K562 (cell line): ENCODE results near the gene SLC11A1. TPM values are rescaled to one million over a fixed set of nuclear protein-coding genes. Genes with fewer than 3 reads are reported as not detected.

Source experiments
- ATAC-seq: fragments of 200-7000 bp; cut with Tn5 transposase; 3 replicates; pipeline ENCODE4 v1.9.1; 2020; ENCODE audit warnings: moderate library complexity
- BruUV-seq: library from RNA; stranded (reverse); fragments of 400-500 nt; replicated peaks from 2 replicates; lab custom pipeline; 2021; lab: Mats Ljungman, UMichigan
- CTCF ChIA-PET: fragments of 300-600 bp; formaldehyde crosslinking; extraction: SDS; loops from one replicate; lab custom pipeline; 2021; ENCODE audit warnings: low intra/inter-chr PET ratio; lab: Yijun Ruan, JAX
- POLR2A ChIA-PET: fragments of 300-600, 350-650 bp; sonication (Branson Sonifier 250); formaldehyde crosslinking; extraction: SDS; loops from one replicate; lab custom pipeline; 2021; ENCODE audit warnings: antibody characterized with exemption, inconsistent platforms; lab: Yijun Ruan, JAX
- DNase-seq, 4 experiments: peaks; one replicate each; pipeline versions ENCODE4 v3.0.0 to v3.0.0-alpha.2; 2011 to 2018; ENCODE audit warnings: low spot score in 3 of 4, mixed read lengths in 3 of 4; ENCODE audit errors: extremely low read depth in 1 of 4
- FAIRE-seq: peaks from 2 replicates; lab custom pipeline; 2011; peaks lifted over from hg19 to GRCh38; lab: Jason Lieb, UNC
- H2AFZ ChIP-seq: 2 replicates; pipeline ENCODE4 v1.6.0; 2011; ENCODE audit warnings: low read depth, low read length, control low read depth, inconsistent platforms
- H3K27ac ChIP-seq: fragments of 200-600 bp; 3 replicates; pipeline ENCODE4 v1.8.0; 2011; ENCODE audit warnings: low read depth, mild to moderate bottlenecking, control low read depth, inconsistent platforms, low read length, moderate library complexity, mixed read lengths; ENCODE audit errors: extremely low read depth
- H3K27me3 ChIP-seq, 2 experiments: fragments of 300-600 bp in 1 of 2; 2 replicates in 1 of 2; 3 replicates in 1 of 2; pipeline versions ENCODE4 v1.6.0 to v1.8.0; 2011; ENCODE audit warnings: inconsistent platforms in 2 of 2, low read length in 2 of 2, mild to moderate bottlenecking in 1 of 2, mixed read lengths in 1 of 2, moderate library complexity in 1 of 2; ENCODE audit not compliant: control insufficient read depth in 2 of 2, insufficient read depth in 2 of 2
- H3K36me3 ChIP-seq: fragments of 300-600 bp; 3 replicates; pipeline ENCODE4 v1.8.0; 2011; ENCODE audit warnings: mild to moderate bottlenecking, low read length, inconsistent platforms; ENCODE audit not compliant: control insufficient read depth, insufficient read depth
- H3K4me1 ChIP-seq, 2 experiments: fragments of 200-600 bp in 1 of 2; replicated peaks in 1 of 2; 2 replicates in 1 of 2; 3 replicates in 1 of 2; pipeline versions ENCODE4 v1.5.1 to v1.8.0; 2011; ENCODE audit warnings: inconsistent platforms in 2 of 2, low read length in 2 of 2, mild to moderate bottlenecking in 1 of 2, mixed read lengths in 1 of 2, moderate library complexity in 1 of 2; ENCODE audit not compliant: control insufficient read depth in 2 of 2, insufficient read depth in 2 of 2
- H3K4me2 ChIP-seq: 2 replicates; pipeline ENCODE4 v1.6.1; 2011; ENCODE audit warnings: low read length, control low read depth, inconsistent platforms, mixed read lengths; ENCODE audit not compliant: insufficient read depth
- H3K4me3 ChIP-seq: fragments of 200-600 bp; sonication (generic), shearing (Covaris generic); 2 replicates; pipeline ENCODE4 v1.5.1; 2016; ENCODE audit warnings: control low read depth, inconsistent platforms
- H3K79me2 ChIP-seq: fragments of 200-600 bp; 3 replicates; pipeline ENCODE4 v1.8.0; 2011; ENCODE audit warnings: low read length, inconsistent platforms; ENCODE audit not compliant: control insufficient read depth, insufficient read depth
- H3K9ac ChIP-seq, 2 experiments: 2 replicates each; pipeline versions ENCODE4 v1.6.0 to v1.6.1; 2011; ENCODE audit warnings: low read depth in 2 of 2, low read length in 2 of 2, control low read depth in 1 of 2, inconsistent platforms in 1 of 2, mild to moderate bottlenecking in 1 of 2, mixed read lengths in 1 of 2; ENCODE audit not compliant: insufficient read depth in 1 of 2
- H3K9me1 ChIP-seq: one replicate; pipeline ENCODE4 v1.6.0; 2011; ENCODE audit warnings: inconsistent platforms, mild to moderate bottlenecking, low read length, moderate library complexity; ENCODE audit not compliant: control insufficient read depth, insufficient read depth
- H3K9me3 ChIP-seq: replicated peaks from 2 replicates; pipeline ENCODE4 v1.5.1; 2011; ENCODE audit warnings: low read depth, low read length, inconsistent platforms; ENCODE audit not compliant: control insufficient read depth, insufficient read depth
- H4K20me1 ChIP-seq: replicated peaks from 2 replicates; pipeline ENCODE4 v1.6.1; 2011; ENCODE audit warnings: low read length, inconsistent platforms, mixed read lengths; ENCODE audit not compliant: control insufficient read depth, insufficient read depth
- BCOR ChIP-seq: fragments of 450-650 bp; IDR thresholded peaks from 2 replicates; pipeline ENCODE4 v1.6.1; 2016
- CHCHD3 ChIP-seq: fragments of 250-450 bp; sonication (Bioruptor Pico); IDR thresholded peaks from 2 replicates; pipeline ENCODE4 v2.1.2; 2022; ENCODE audit warnings: mild to moderate bottlenecking
- DPF2 ChIP-seq: fragments of 450-650 bp; IDR thresholded peaks from 2 replicates; pipeline ENCODE4 v1.6.1; 2016
- HDAC1 ChIP-seq, 2 experiments: fragments of 450-650 bp; IDR thresholded peaks; 2 replicates each; pipeline ENCODE4 v1.6.1; 2016 to 2017; ENCODE audit warnings: inconsistent platforms in 1 of 2, mild to moderate bottlenecking in 1 of 2, moderate library complexity in 1 of 2
- HNRNPH1 ChIP-seq: fragments of 200-400 bp; formaldehyde crosslinking; optimal IDR thresholded peaks from 2 replicates; pipeline ENCODE3; 2017; ENCODE audit warnings: low read depth, mild to moderate bottlenecking, low read length, moderate library complexity
- JUND ChIP-seq, 2 experiments: IDR thresholded peaks; 2 replicates in 1 of 2; 3 replicates in 1 of 2; pipeline ENCODE4 v1.6.1; 2011; ENCODE audit warnings: borderline replicate concordance in 2 of 2, low read depth in 2 of 2, low read length in 2 of 2, improper control_type of control experiment in 1 of 2, missing biosample characterization in 1 of 2, missing genetic modification characterization in 1 of 2, missing genetic modification reagents in 1 of 2
- KAT7 ChIP-seq: sonication (generic); formaldehyde crosslinking; IDR thresholded peaks from 2 replicates; pipeline ENCODE4 v1.8.0; 2022; ENCODE audit warnings: missing genetic modification reagents, mild to moderate bottlenecking, borderline replicate concordance
- KAT8 ChIP-seq: fragments of 450-650 bp; IDR thresholded peaks from 2 replicates; pipeline ENCODE4 v1.6.1; 2016; ENCODE audit warnings: low read depth, mild to moderate bottlenecking
- KDM5B ChIP-seq: fragments of 200-600 bp; sonication (generic); IDR thresholded peaks from 2 replicates; pipeline ENCODE4 v1.6.1; 2012; ENCODE audit warnings: low read depth, mild to moderate bottlenecking, moderate library complexity, low read length, control low read depth, inconsistent platforms; ENCODE audit not compliant: insufficient replicate concordance
- POLR2B ChIP-seq: fragments of 450-650 bp; IDR thresholded peaks from 2 replicates; pipeline ENCODE4 v1.6.1; 2018; ENCODE audit warnings: low read depth; ENCODE audit not compliant: partially characterized antibody
- SPI1 ChIP-seq: IDR thresholded peaks from 2 replicates; pipeline ENCODE4 v1.6.1; 2011; ENCODE audit warnings: low read depth, low read length, control low read depth, borderline replicate concordance
- TBP ChIP-seq: optimal IDR thresholded peaks from 2 replicates; pipeline ENCODE3; 2011; ENCODE audit warnings: low read depth, low read length, improper control_type of control experiment
- TEAD2 ChIP-seq: fragments of 450-650 bp; IDR thresholded peaks from 2 replicates; pipeline ENCODE4 v1.6.1; 2016; ENCODE audit warnings: missing genetic modification characterization, control low read depth, missing compliant biosample characterization
- TEAD4 ChIP-seq, 2 experiments: sonication (generic) in 1 of 2; formaldehyde crosslinking in 1 of 2; IDR thresholded peaks; 2 replicates each; pipeline versions ENCODE4 v1.6.1 to v1.8.0; 2012 to 2022; ENCODE audit warnings: borderline replicate concordance in 1 of 2, inconsistent platforms in 1 of 2, low read length in 1 of 2, mild to moderate bottlenecking in 1 of 2, missing genetic modification reagents in 1 of 2
- ZNF239 ChIP-seq: fragments of 250-450 bp; sonication (Bioruptor Pico); IDR thresholded peaks from 2 replicates; pipeline ENCODE4 v1.4.0; 2020; ENCODE audit warnings: mild to moderate bottlenecking
- ZNF263 ChIP-seq: sonication (generic); formaldehyde crosslinking; IDR thresholded peaks from 2 replicates; pipeline ENCODE4 v1.8.0; 2022; ENCODE audit warnings: mild to moderate bottlenecking, missing genetic modification reagents, borderline replicate concordance
- WGBS: fragments of 100-300 bp; shearing (Covaris generic); methylation state at CpG from one replicate; pipeline ENCODE4 v1.1.6; 2016; ENCODE audit warnings: low coverage, mixed read lengths; ENCODE audit not compliant: insufficient coverage; ENCODE audit errors: missing lambda C conversion rate; 5-methylcytosine and 5-hydroxymethylcytosine counted together
- in situ Hi-C: fragments of 300-500 bp; cut with MboI; formaldehyde crosslinking; loops from 4 replicates; pipeline ENCODE4 v1.15.0; 2018; ENCODE audit warnings: inconsistent platforms, mixed read lengths
- intact Hi-C: fragments of 100-400 bp; cut with micrococcal nuclease; formaldehyde crosslinking; loops from 2 replicates; pipeline ENCODE4 v1.14.2; 2022
- polyA plus RNA-seq, 8 experiments: library from polyadenylated mRNA; depleted of rRNA in 4 of 8; stranded (reverse) in 5 of 8; unstranded in 3 of 8; fragments of >200 nt; fragmentation: Nextera tagmentation in 2 of 8; fragmentation: Illumina TruSeq in 1 of 8; extraction: Ambion mirVana in 2 of 8; extraction: Trizol in 1 of 8; gene quantifications; 2 replicates each; pipeline versions ENCODE4 v1.2.1 to v1.2.3, GENCODE V29; 2011 to 2014; ENCODE audit warnings: inconsistent platforms in 1 of 8, missing spikeins in 1 of 8
- total RNA-seq, 7 experiments: library from RNA; depleted of rRNA in 6 of 7; stranded (reverse); fragments of >200 nt in 6 of 7; fragmentation: Illumina TruSeq in 2 of 7; extraction: Trizol in 2 of 7; gene quantifications; 2 replicates each; pipeline versions ENCODE4 v1.2.1 to v1.2.3, GENCODE V29; 2011 to 2021; ENCODE audit warnings: low replicate concordance in 1 of 7
- TF ChIP-seq, protein P1 (sequence below): sonication (generic); formaldehyde crosslinking; IDR thresholded peaks from 2 replicates; pipeline ENCODE4 v1.8.0; 2022; ENCODE audit warnings: missing genetic modification reagents, mild to moderate bottlenecking, moderate library complexity, borderline replicate concordance
- TF ChIP-seq, protein P2 (sequence below): fragments of 250-450 bp; sonication (Bioruptor Pico); IDR thresholded peaks from 2 replicates; pipeline ENCODE4 v1.5.0; 2021
- TF ChIP-seq, protein P3 (sequence below): sonication (generic); formaldehyde crosslinking; IDR thresholded peaks from 2 replicates; pipeline ENCODE4 v1.5.0; 2020; ENCODE audit warnings: missing genetic modification reagents

The SLC11A1 gene
- total and polyA plus RNA-seq, 9 of the 15 experiments (the other 6 are each of a cell fraction or from before 2014, with no cell fraction given): 0.35 to 1.6 (median 0.65) TPM

DNA sequence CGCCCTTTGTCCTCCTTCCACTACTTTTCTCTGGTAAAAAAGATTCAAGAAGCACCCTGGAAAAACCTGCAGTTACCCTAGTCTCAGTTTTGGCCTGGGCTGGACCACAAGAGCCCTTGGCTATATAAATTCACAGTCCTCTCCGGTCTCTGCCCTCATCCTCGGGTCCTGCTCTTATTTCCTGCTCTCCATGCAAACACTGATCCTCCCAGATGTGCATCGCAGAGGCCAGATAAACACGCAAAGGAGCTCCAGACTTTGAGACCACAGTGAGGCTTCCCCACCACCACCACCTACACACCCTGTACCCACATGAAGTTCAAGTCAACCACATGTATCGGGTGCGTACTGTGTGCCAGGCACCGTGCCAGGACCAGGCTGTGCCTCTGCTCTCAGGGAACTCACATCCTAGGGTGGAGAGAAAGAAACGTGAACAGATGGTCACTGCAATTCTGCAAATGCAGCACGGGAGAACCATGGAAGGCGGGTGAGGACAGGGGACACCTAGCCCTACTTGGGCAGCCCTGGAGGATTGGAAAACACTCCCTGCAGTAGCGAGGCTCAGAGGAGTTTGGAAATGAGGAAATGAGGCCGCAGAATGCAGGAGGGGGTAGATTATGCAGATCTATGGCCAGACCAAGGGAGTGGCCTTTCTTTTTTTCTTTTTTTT is 25.0 kb downstream of the SLC11A1 start:
- Histone ChIP-seq H3K4me1 (peaks cover 25 to 60% of the 10 kb centered on the region in 2 experiments; a peak in 4 of 5 replicates), H3K4me2 (peak overlapping the region; percentile 90), H3K27me3 (no peaks in the 10 kb centered on the region), H2AFZ (peak overlapping the region; percentile 88), H3K9me3 (no peaks in the 10 kb centered on the region), H3K36me3 (peaks cover 34% of the 10 kb centered on the region; the same call in 2 of the 3 replicates), H3K9ac (peak overlapping the region; percentile 69 to 89), H3K4me3 (peak overlapping the region; percentile 44), H3K27ac (peak overlapping the region; percentile 78), H4K20me1 (no peaks in the 10 kb centered on the region), H3K9me1 (no peaks in the 10 kb centered on the region), H3K79me2 (peaks cover 3% of the 10 kb centered on the region; the same call in 2 of the 3 replicates)
- DNase-seq: peak in 2 of 4 experiments; percentile 46 to 61
- 11% methylated on average over 13 of the region's 13 CpGs for WGBS
- ATAC-seq: peak; percentile 22
- peak; percentile 66 for FAIRE-seq
- in situ Hi-C loops (no loop called here), intact Hi-C loops (loop anchor here (1.0 to 10.0 kb wide), 4 partner anchors 10 to 238 kb away; no protein-coding TSS in a partner anchor)
- BruUV-seq: no TSS peak
- CTCF ChIA-PET: interaction anchor here (1.1 to 1.2 kb wide), 2 partner anchors 59 to 440 kb away, joined by 3 to 4 read pairs; no protein-coding TSS in a partner anchor
- POLR2A ChIA-PET: interaction anchor here (0.6 to 1.8 kb wide), 2 partner anchors 24 to 149 kb away, joined by 3 to 6 read pairs; no protein-coding TSS in a partner anchor
- TF ChIP-seq HDAC1 (IDR thresholded peaks at IDR 0.05): peak in 1 of 2 experiments; percentile 23; a peak in 1 of 4 replicates
- TF ChIP-seq ZNF239 (CRISPR knock-in tag): no peak
- TF ChIP-seq TBP: peak; percentile 27
- peak; percentile 62 for TF ChIP-seq KDM5B
- peak; percentile 51 for TF ChIP-seq POLR2B
- TF ChIP-seq, protein P1, sequence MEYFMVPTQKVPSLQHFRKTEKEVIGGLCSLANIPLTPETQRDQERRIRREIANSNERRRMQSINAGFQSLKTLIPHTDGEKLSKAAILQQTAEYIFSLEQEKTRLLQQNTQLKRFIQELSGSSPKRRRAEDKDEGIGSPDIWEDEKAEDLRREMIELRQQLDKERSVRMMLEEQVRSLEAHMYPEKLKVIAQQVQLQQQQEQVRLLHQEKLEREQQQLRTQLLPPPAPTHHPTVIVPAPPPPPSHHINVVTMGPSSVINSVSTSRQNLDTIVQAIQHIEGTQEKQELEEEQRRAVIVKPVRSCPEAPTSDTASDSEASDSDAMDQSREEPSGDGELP (CRISPR knock-in tag): 0 out of 2 replicates have a peak, but pooled peaks have one; percentile 45
- peak; percentile 22; the same call in 1 of the 2 replicates for TF ChIP-seq BCOR
- TF ChIP-seq TEAD2 (tag): no peak
- TF ChIP-seq, protein P2, sequence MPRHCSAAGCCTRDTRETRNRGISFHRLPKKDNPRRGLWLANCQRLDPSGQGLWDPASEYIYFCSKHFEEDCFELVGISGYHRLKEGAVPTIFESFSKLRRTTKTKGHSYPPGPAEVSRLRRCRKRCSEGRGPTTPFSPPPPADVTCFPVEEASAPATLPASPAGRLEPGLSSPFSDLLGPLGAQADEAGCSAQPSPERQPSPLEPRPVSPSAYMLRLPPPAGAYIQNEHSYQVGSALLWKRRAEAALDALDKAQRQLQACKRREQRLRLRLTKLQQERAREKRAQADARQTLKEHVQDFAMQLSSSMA: no peak
- 0 out of 2 replicates have a peak, but pooled peaks have one; percentile 71 for TF ChIP-seq KAT7 (CRISPR knock-in tag)
- TF ChIP-seq TEAD4 (IDR thresholded peaks at IDR 0.05; ENCODE audit: low read length): no peak
- TF ChIP-seq TEAD4 (CRISPR knock-in tag; IDR thresholded peaks at IDR 0.05; ENCODE audit: borderline replicate concordance): no peak
- no peak for TF ChIP-seq KAT8
- TF ChIP-seq, protein P3, sequence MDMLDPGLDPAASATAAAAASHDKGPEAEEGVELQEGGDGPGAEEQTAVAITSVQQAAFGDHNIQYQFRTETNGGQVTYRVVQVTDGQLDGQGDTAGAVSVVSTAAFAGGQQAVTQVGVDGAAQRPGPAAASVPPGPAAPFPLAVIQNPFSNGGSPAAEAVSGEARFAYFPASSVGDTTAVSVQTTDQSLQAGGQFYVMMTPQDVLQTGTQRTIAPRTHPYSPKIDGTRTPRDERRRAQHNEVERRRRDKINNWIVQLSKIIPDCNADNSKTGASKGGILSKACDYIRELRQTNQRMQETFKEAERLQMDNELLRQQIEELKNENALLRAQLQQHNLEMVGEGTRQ: no peak
- TF ChIP-seq SPI1: peak; percentile 85
- peak; percentile 43; the same call in 1 of the 2 replicates for TF ChIP-seq DPF2
- 0 out of 2 replicates have a peak, but pooled peaks have one; percentile 17 for TF ChIP-seq JUND (IDR thresholded peaks at IDR 0.05; ENCODE audit: borderline replicate concordance, low read depth, low read length)
- TF ChIP-seq JUND (tag; IDR thresholded peaks at IDR 0.05; ENCODE audit: borderline replicate concordance, low read depth, low read length): no peak
- TF ChIP-seq CHCHD3: no peak
- TF ChIP-seq ZNF263 (CRISPR knock-in tag): peak; percentile 23; the same call in 1 of the 2 replicates
- no peak for TF ChIP-seq HNRNPH1
